GM19455 (cell line): ENCODE data around the gene GDPD4.

Source experiments
- ATAC-seq: cut with Tn5 transposase; IDR thresholded peaks from one replicate; pipeline ENCODE4 v1.9.1; 2021; ENCODE audit not compliant: unreplicated experiment

The GDPD4 gene

GRCh38 chr11:77176996-77177395 is 124.5 kb downstream of the GDPD4 start:
- ATAC-seq = no peak

DNA sequence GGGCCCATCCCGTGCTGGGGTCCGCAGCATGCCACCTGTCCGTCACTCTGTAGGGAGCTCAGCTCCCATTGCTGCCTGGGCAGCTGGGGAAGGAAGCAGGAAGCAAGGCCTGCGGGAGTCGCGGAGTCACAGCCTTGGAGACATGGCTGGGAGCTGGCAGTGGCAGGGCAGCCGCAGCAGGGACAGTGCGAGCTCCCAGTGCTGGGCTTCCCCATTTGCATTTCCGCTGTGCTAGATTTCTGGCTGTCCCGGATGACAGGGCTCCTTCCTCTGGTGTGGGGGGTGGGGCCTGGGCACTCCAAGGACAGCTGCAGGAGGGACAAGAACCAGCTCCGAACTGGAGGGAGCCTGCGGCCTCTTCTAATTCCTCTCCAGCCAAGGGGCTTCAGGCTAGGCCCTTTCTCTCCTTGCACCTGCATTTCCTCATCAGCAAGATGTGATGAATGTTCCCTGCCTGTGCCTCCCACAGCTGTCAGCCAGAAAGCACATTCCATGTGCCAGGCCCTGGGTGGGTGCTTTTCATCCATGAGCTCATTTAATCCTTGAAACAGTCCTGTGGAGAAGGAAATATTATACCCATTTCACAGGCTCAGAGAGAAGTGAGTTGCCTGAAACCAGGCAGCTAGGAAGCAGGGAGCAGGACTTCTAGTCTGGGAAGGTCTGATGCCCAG is 125.5 kb downstream of the GDPD4 start:
- no peak for ATAC-seq

DNA sequence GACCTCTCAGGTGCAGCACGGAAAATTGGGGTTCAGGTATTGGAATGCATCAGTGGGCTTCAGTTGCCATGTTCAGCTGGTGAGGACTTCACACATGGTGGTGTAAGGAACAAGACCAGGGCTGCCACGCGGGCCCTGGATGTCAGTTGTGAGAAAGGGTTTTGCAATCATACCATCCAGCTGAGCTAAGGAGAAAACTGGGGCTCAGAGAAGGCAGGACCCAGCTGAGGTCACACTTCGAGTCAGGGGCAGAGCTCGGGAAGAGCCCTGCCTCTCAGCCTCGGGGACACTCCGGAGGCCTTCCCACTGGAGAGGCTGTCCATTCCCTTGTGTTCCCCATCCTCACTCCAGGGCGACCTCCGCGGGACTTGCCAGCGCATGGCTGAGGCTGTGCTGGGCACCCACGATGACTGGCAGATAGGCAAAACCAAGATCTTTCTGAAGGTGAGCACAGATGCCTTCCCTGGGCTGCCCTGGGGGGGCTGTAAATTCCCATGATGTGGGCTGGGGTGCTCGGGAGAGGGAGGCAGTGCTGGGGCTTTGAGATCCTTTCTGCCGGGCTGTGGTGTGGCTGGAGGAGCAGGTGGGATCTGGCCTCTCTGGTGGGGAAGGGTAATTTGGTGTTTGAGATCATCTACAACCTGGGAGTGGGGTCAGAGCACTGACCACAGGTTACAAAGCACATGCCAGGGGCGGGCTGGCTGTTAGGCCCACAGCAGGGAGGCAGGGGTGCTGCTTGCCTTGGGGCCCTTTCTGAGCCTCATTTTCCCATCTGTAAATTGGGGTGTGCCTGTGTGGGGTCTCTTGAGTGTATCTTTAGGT is 126.3 kb downstream of the GDPD4 start:
- ATAC-seq = no peak

DNA sequence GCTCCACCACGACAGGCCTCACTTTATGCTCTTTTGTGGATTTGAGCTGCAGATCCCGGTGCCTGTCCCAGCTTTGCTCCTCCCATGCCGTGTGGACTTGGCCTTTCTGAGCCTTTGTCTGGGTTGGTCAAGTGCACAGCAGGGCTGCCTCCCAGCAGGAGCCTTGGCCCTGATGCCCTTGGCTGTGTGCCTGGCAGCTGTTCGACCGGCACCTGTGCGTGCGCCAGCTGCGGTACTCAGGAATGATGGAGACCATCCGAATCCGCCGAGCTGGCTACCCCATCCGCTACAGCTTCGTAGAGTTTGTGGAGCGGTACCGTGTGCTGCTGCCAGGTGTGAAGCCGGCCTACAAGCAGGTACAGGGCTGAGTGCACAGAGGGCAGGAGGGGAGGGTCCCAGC is 126.9 kb downstream of the GDPD4 start:
- ATAC-seq = no peak

DNA sequence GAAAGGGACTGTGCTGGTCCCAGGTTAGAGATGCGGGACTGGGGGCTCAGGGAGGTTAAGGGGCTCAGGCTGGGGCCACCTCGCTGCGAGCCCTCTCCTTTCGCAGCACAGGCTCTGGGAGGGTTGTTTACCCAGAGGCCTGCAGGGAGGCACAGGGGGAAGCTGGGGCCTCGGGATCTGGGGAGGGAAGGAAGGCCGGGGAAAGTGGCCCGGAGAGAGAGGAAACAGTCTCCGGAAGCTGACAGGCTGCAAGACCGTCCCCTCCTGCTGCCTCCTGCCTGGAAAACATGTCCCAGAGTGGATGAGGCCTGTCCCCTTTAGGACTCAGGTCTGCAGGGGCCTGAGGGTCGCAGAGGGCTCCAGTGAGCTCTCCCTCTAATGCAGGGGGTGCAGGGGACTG is 128.0 kb downstream of the GDPD4 start:
- no peak for ATAC-seq

DNA sequence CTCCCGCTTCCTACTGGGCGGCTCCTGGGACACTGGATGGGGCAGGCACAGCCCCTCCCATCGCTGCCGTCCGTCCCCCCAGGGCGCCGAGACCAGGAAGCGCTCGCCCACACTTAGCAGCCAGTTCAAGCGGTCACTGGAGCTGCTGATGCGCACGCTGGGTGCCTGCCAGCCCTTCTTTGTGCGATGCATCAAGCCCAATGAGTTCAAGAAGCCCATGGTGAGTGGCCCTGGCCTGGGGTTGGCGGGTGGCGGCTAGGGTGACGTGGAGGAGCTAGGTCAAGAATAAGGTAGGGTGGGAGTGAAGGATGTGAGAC is 128.9 kb downstream of the GDPD4 start:
- no peak for ATAC-seq

DNA sequence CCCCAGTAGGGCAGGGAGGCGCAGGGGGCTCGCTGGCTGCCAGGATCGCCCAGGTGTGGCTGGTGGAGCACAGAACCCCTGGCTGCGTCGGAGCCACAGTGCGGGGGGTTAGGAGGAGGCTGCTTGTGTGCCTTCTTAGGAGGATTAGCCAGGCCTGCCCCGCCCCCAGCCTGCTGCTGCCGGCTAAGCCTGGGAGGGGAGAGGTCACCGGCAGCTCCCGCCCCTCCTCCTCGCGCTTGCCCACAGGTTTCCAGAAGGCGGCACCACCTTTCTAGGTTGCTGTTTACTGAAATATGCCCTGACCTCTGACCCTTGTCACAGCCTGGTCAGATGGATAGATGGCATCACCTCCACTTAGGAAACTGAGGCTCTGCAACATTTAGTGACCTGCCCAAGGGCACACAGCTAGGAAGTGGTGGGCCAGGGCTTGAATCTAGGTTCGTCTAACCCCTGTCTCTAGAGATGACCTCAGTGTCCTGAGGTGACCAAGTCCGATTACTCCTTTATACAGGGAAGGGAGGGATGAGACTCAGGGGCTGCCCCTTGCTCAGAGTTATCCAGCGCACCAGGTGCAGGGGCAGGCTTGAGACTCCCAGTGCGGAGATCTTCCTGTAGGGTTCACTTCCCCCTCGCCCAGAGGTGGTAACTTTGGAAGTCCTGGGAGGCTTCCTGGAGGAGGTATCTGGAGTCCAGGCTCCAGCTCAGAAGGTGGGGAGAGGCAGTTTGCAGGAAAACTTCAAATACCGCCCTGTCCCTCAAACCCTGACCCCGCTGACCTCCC is 129.4 kb downstream of the GDPD4 start:
- no peak for ATAC-seq

DNA sequence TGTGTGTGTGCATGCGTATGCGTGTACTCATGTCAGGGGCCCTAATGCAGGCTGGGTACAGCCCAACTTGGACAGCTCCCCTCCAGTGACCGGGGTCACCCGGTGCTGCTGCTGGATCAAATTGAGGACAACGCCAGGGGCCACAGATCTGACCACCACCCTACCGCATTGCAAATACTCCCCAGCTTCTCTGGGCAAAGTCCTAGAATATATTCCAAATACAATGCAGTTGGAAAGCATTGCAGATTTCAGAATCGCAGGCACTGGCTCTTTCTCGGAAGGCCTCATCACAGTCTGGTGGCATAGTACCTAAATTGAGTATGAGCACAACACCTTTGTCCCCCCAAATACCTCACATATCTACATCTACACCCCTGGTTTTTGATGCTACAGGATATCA is 130.2 kb downstream of the GDPD4 start:
- ATAC-seq = no peak

GRCh38 chr11:77170107-77170506 is 131.4 kb downstream of the GDPD4 start:
- ATAC-seq = no peak

DNA sequence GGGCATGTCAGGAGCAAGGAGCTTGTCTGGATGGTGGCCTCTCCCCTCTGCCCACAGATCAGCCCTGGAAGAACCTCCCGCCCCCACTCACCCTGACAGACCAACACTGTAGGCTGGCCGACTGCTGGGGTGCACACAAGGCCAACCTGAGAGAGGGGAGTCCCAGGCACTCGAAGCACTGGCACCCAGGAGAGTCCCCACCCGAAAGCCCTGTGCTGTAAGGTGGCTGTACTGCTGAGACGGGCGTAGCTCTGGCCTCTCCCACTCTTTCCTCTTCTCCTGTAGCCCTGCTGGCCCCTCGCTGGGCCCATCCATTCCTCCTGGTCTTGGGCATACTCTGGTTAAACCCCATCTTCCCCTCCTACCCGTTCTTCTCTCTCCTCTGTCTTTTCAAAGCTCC is 133.7 kb downstream of the GDPD4 start:
- no peak for ATAC-seq

DNA sequence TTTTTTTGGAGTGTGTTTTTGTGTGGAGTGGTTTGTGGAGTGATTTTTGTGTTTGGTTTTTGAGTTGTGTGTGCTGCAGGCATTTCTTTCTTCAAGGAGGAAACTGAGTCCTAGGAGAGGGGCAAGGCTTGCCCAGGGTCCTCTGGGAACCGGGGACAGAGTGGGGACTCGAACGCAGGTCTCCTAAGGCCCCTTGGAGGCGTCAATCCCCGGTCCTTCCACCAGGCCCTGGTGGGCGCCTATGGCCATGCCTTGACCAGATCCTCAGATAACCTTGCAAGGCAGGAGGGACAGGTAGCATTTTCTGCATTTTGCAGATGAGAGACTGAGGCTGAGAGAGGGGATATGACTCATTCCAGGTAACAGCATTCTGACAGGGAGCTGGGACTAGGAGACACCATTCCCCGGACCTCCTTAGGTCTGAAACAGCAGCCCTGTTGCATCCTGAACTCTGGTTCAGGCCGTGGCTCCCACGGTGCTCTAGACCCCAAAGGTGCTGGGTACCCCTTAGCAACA is 134.3 kb downstream of the GDPD4 start:
- ATAC-seq = no peak
